Stimulated activated CD8-positive, alpha-beta memory T cell treated with anti-CD3 and anti-CD28 coated beads, Interleukin-7, amount 100 ng/mL, for 1 hour (primary cell): ENCODE results near the gene PCDHA8.
"Not testable (repeated sequence)": the region's sequence is repeated elsewhere in the genome, so short reads cannot be mapped to it uniquely, and the experiment has no call there.

Experiments used
- DNase-seq, 2 donors: peaks; one replicate each; pipeline ENCODE4 v3.0.0-alpha.2; 2020; ENCODE audit warnings: low read depth in 2 of 2

The PCDHA8 gene

DNA sequence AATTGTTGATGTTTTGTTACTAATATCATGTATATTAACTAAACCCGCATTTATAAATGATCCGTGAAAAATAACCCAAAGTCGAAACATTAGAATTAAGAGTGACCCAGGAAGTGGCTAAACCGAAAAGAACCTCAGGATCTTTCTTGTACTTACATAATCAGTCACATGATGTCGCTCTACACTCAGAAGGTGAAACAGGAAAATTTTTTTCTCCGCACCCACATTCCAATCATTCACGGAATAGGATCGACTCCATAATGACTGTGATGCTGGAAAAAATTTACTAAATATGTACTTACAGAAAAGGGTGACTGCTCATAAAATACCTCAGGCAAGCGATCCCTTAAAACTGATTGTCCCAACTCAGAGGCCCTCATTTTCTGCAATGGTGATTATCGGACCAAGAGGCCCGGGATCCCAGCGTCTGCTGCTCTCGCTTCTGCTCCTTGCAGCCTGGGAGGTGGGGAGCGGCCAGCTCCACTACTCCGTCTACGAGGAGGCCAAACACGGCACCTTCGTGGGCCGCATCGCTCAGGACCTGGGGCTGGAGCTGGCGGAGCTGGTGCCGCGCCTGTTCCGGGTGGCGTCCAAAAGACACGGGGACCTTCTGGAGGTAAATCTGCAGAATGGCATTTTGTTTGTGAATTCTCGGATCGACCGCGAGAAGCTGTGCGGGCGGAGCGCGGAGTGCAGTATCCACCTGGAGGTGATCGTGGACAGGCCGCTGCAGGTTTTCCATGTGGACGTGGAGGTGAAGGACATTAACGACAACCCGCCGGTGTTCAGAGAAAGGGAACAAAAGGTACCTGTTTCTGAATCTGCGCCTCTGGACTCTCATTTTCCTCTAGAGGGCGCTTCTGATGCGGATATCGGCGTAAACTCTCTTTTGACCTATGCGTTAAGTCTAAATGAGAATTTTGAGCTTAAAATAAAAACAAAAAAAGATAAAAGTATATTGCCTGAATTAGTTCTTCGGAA is 34.4 kb downstream of the PCDHA8 start, which contains the start of gene PCDHA12:
Gene PCDHA12 (plus strand): TSS at position 224 of the 981 bp plus-strand sequence. CDS start 165 bp downstream, at position 389.
- no peak for DNase-seq

- not testable (repeated sequence) for DNase-seq
Observed at GRCh38 chr5:140876541-140877261, 35.7 kb downstream of the PCDHA8 start.

GRCh38 chr5:140877262-140877581 is 36.2 kb downstream of the PCDHA8 start:
- no peak for DNase-seq

DNA sequence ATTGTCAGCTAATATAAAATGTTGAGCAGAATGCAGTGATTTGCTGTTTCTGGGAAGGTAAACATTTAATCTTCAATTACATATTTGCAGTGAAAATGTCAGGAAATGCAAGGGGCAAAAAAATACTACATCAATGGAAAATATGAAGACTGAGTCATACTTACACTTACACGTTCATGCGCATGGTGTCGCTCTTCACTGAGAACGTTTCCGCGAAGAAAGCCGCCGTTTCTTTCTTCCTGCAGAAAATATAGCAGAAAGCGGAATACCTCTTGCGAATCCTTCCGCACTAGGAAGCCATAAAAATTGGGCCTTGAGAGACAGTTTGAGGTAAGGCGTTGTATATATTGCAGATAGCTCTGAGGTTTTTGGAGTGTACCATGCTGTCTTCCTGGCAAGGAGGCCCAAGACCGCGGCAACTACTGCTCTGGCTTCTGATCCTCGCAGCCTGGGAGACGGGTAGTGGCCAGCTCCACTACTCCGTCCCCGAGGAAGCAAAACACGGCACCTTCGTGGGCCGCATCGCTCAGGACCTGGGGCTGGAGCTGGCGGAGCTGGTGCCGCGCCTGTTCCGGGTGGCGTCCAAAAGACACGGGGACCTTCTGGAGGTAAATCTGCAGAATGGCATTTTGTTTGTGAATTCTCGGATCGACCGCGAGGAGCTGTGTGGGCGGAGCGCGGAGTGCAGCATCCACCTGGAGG is 41.1 kb downstream of the PCDHA8 start, which contains the start of gene PCDHA13:
Gene PCDHA13 (plus strand): TSS at position 236 of the 702 bp plus-strand sequence. CDS start 145 bp downstream, at position 381.
- DNase-seq = no peak

DNA sequence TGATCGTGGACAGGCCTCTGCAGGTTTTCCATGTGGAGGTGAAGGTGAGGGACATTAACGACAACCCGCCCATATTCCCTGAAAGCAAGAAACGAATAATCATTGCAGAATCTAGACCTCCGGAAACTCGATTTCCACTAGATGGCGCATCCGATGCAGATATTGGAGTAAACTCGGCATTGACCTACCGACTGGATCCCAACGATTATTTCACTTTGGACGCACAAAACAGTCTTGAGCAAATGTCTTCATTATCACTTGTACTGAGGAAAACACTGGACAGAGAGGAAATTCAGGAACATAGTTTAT is 41.6 kb downstream of the PCDHA8 start:
- no peak for DNase-seq

- no peak for DNase-seq
Observed at GRCh38 chr5:140883373-140883772, 42.4 kb downstream of the PCDHA8 start.

DNA sequence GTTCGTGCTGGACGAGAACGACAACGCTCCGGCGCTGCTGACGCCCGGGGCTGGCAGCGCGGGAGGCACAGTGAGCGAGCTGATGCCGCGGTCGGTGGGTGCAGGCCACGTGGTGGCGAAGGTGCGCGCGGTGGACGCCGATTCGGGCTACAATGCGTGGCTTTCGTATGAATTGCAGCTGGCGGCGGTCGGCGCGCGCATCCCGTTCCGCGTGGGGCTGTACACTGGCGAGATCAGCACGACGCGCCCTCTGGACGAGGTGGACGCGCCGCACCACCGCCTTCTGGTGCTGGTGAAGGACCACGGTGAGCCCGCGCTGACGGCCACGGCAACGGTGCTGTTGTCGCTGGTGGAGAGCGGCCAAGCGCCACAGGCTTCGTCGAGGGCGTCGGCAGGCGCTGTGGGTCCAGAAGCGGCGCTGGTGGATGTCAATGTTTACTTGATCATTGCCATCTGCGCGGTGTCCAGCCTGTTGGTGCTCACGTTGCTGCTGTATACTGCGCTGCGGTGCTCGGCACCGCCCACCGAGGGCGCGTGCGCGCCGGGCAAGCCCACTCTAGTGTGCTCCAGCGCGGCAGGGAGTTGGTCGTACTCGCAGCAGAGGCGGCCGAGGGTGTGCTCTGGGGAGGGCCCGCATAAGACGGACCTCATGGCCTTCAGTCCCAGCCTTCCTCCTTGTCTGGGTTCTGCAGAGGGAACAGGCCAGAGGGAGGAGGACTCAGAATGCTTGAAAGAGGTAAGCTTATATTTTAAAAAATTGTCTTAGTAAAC is 43.1 kb downstream of the PCDHA8 start:
- DNase-seq = no peak
